ENCODE measurements around the gene SEPTIN2.
A peak's percentile ranks its signal among the peaks of the same experiment; 100 is the strongest.
"Not testable (repeated sequence)": the region's sequence is repeated elsewhere in the genome, so short reads cannot be mapped to it uniquely, and the experiment has no call there.

The SEPTIN2 gene

DNA sequence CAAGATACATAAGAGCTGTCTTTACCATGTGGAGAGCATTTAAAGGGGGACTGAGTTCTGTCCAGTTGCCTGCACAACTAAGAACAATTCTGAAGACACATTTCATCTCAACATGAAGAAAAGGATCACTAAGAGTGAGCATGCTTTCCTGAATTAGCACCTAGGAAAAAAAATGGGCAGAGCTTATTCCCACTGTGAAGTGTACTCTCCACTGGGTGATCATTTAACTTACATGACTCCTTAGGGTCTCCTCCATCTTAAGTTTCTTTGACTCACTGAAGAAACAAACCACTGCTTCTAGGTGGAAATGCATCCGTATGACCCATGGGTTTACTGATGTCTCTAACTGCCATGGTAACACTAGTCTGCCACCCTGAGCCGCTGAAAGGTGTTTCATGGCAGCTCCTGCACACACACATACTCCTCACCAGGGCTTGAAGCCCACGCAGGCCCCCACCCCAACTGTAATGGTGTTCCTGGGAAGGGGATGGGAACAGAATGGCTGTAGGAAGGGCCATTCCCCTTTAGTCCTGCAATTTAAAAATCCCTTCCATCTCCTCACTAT lies 27.3 kb upstream of the SEPTIN2 start:
- DNase-seq: no peak

DNA sequence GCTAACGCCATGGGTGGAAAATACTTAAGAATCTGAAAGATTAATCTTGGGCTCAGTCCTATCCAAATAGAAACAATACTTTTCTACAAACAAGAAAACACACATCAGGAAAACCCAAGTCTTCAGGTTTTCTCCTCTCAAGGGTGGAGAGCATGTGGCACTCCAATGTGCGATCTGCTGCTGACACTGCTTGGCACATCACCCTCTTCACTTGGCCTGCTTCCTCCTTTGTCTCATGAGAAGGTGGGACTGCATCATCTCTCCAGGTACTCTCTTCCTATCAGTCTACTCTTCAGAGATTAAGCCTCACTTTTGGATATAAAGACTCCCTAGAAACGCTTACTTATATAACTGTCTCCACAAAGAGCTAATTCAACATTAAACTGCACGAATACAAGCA lies 26.7 kb upstream of the SEPTIN2 start:
- no peak for DNase-seq

DNA sequence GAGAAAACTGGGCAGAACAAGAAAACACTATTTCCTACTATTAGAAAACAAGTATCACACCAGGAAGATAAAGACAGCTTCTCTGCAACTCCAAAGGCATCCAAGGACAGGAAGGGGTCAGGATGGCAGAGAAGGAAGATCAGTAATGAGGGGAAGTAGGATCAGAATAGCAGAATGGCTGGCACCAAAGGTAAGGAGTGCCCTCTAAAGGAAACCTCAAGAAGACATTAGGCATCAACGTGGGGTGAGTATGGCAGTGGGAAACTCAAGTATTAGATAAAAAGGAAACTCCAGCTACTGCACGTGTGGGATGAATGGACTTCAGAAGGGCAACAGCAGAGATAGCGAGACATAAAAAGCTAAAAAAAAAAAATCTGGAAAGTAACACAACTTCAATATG lies 26.1 kb upstream of the SEPTIN2 start:
- DNase-seq: no peak

DNA sequence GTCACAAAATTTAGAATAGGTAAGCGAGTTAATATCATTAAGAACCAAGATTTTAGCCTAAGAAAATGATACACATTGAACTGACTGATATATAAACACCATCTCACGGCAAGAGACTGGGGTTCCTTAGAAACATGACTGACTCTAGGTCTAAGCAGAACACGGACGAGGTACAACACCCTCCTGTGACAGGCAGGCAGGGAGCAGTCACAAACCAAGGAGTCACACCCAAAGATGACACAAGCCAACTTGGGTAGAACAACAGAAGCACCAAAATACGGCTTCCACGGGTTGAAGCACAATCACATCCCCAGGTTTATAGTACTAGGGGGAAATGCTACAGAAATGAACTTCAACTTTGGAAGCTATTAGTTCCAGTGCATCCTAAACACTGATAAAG lies 24.6 kb upstream of the SEPTIN2 start:
- DNase-seq: no peak

DNA sequence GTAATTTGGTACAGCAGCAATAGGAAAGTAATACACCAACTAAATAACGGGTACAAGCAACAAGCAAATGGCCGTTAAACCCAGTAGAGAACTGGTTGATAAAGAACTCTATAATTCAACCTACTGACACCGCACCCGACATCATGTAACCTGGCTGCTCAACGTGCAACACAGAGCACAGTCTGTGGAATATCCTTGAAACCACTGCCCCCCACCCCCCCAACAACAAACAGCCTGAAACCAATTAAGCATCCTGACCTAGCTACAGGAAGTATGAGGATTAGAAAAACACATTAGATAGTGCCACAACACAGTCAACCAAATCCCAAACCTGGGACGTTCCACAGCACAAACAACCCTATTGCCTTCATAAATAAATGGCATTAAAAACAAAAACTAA lies 23.7 kb upstream of the SEPTIN2 start:
- no peak for DNase-seq

DNA sequence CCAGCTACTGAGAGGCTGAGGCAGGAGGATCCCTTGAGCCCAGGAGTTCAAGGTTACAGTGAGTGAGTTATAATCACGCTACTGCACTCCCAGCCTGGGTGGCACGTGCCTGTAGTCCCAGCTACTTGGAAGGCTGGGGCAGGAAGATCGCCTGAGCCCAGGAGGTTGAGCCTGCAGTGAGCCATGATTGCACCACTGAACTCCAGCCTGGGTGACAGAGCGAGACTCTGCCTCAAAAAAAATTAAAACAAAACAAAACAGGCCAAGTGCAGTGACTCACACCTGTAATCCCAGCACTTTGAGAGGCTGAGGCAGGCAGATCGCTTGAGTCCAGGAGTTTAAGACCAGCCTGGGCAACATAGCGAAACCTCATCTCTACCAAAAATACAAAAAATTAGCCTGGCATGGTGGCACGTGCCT lies 22.3 kb upstream of the SEPTIN2 start:
- not testable (repeated sequence) for DNase-seq

DNA sequence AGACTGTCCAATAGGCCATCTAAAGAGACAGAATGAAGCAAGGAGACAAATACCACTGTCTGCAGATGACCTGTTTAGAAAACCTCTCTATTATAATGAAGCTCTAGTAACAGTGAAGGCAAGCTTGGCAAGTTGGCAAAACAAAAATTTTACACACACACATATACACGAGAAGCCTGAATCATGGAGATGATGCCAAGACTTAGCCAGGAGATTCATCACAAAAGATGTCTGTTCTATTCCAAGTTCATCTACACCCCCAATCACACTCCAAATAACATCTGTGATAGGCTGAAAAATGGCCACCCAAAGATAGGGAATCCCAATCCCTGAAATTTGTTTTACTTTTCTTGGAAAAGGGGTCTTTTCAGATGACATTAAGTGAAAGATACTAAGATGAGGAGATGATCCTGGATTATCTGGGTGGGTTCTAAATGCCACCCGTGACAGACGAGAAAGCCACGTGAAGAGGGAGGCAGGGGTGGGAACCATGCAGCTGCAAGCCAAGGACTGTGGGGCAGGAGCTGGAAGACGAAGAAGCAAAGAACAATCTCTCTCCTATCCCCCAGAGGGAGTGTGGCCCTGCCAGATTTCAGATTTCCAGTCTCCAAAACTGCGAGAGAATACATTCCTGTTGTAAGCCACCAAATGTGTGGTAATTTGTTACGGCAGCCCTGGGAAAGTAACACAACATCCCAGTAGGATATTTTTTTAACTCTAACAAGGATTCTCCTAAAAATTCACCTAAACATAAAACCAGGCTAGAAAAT lies 20.2 kb upstream of the SEPTIN2 start:
- DNase-seq: no peak

DNA sequence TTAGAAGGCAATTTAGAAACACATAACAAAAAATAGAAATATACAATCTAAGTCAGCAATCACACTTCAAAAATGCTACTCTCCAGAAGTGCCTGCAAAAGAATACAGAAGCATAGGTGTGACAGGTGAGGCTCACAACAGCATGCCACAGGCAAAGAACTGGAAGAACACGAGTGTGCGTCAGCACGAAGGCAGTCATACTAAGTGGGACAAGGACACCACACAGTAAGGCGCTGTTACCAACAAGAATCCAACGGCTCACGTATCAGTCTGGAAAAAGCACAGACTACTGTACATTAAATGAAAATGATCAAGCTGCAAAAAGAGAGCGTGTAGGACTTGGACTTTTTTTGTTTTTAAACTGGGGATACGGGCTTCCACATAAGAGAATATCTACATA lies 19.0 kb upstream of the SEPTIN2 start:
- no peak for DNase-seq

DNA sequence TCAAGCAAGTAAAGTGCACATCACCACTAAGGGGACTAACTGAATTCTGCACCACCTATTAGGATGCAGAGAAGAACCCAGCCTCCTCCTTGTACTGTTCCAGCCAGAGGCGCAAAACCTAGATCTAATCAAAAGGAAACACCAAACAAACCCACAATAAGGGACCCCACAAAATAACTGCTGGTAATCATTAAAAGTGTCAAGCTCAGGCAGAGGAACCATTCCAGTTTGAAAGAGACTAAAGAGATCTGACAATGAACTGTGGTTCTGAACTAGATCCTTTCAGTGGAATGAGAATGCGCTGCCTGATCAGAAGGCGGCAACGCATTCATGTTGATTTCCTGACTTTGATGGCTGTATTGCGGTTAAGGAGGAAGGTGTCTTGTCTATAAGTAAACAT lies 17.1 kb upstream of the SEPTIN2 start:
- DNase-seq: no peak

DNA sequence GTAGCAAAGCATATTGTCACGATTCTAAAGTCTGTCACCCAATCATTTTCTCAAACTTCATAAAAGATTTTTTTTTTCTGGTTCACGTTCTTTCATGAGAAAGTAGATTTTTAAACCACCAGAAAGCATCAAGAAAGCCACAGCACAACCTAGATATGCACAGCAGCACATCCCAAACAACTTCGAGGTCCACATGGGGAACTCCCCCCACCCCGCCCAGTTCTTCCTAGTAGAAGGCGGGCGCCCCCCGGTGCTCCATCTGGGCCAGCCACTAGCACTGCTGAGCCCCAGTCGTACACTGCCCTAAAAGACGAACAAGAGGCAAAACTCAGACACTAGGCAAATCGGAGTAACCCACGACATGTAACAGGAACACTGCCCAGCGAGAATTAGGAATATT lies 15.7 kb upstream of the SEPTIN2 start:
- DNase-seq: no peak

DNA sequence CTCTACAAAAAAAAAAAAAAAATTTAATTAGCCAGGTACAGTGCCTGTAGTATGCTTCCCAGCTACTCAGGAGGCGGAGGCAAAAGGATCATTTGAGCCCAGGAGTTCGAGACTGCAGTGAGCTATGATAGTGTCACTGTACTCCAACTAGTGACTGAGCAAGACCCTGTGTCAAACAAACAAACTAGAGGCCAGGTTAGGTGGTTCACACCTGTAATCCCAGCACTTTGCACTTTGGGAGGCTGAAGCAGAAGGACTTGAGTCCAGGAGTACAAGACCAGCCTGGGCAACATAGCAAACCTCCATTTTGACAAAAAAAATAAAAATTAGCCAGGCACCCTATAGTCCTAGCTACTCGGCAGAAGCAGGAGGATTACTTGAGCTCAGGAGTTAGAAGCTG lies 13.6 kb upstream of the SEPTIN2 start:
- DNase-seq: no peak

DNA sequence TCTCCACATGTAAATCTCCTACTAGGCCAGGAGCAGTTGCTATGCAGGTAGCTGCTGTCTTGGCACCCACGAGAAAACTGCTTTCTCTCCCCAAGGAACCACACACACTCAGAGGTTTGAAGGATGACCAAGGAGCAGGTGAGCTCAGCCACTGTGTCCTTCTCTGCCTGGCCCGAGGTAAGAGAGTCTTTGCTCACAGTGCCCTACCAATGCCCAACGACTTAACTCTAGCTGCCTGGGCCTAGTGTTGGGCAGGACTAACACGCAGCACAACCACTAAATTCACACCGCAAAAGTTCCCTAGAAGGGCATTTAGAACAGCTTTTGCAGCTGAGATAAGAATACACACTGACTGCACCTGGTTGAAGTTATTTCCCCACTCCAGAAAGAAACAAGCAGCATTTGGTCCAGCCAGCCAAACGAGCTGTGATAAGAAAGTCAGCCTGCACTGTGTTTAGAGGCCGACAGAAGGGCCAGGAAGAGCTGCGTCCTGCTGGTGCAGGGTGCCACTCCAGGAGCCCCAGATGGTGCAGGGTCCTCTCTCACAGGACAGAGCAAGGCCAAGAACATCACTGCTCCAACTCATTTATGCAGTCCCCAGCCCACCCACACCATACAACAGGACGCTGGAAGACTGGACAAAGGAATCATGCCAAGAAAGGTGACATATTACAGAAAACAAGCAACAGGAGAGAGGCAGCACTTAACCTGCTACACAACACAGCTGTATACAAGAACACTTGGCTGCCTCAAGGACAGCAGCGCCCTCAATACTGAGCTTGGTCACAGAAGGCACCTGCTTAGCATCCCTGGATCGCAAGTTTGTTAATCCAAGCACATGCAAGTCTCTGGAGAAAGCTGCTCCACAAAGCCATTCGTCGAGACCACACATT lies 12.7 kb upstream of the SEPTIN2 start:
- DNase-seq: no peak

DNA sequence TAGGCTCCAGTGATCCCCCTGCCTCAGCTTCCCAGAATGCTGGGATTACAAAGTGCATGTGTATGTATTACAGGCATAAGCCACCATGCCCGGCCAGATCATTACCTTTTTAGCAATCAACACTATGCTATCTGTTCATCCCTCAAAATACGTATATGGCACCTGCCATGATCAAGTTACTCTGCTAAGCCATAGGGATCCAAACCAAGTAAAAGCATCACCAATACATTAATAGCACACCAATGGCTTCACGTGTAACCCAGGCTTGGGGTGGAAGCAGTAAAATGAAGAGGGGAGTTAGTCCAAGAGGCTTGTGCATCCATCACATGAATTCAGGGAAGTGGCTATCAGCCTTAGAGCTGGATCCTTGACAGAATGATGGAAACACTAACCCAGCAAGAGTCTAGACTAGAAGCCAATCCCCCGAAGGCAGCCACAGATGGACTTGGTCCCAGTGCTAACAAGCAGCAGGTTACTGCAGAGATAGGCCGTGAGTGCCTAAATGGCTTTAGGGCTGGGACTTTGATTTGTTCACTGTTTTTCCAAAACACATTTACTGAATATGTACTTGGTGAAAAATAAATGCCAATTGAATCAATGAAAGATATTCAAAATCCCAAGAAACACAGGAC lies 11.6 kb upstream of the SEPTIN2 start:
- DNase-seq: no peak

DNA sequence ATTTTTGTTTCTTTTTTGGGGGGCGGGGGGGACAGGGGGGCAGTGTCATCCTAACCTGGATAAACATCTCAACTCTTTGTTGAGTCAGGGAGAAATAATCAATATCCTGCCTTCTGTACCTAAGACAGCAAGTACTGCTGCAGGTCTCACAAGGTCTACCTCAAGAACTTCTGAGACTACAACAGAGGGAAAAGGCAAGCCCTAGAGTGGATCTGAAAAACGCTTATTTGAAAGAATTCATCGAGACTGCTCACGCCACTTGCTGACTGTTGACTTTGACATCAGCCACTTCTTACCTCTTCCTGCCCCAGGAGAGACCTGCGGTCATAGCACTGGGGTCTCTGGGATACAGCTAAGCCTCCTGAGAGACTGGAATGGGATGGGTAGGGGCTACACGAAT lies 8.7 kb upstream of the SEPTIN2 start:
- no peak for DNase-seq

DNA sequence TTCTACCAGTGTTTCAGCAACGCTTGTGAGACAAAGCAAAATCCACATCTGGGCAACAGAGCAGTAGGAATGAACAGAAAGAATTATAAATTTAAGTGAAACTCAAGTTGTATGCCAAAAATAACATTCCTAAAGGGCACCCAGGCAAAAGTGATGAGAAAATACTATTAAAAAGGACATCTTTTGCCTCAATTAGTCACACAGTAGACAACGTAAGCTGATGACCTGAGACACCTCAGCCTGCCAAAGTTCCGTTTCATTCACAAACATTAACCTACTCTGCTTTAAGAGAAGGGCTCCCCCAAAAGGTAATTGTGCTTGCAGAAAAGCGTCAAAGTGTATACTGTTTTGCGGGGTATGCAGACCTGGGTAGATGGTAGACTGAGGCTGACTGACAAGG lies 7.5 kb upstream of the SEPTIN2 start:
- no peak for DNase-seq

DNA sequence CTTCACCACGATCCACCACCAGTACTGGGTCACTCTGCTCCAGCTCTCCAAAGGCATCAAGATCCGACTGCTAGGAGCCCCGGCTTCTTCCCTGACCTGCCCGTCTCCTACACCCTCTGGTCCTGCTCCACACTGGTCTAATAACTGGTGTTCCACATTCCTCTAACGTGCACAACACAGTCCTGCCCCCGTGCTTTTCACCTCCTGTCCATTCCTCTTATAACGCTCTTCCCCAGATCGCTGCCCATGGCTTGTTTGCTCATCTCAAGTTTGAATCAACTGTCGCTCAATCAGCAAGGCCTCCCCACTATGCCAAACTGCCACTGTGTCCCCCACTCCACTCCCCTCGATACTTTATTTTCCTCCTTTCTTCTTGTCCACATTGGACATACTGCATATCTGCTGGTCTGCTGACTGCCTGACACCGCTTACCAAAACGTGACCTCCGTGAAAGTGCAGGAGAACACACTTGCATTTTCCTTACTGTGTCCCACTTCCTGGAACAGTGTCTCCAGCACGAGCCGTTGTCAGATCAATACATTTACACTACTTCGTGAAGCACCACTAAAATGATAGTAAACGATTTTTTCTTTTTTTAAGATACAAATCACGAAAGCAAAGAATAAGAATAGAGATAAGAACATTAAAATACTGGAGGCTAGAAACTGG lies 6.8 kb upstream of the SEPTIN2 start:
- DNase-seq: no peak

DNA sequence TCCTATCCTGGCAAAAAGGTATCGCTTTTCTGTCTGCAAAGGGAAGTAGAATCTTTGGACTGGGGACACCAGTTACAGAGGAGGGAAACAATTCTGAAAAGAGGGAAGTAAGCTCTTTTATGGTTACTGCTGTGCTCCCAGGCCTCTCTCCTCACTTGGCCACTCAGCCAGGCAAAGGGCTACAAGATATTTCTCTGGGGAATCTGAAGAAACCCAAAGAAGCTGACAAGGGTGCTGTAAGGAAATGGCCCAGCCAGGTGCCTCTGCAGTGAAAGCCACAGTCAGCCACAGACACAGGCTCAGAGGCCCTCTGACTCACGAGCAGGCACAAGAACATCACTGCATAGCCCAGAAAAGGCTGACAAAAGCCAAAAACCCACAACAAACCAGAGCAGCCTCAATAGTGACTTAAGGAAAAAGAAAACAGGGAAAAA lies 6.0 kb upstream of the SEPTIN2 start:
- DNase-seq: peak; percentile 77 to 83

DNA sequence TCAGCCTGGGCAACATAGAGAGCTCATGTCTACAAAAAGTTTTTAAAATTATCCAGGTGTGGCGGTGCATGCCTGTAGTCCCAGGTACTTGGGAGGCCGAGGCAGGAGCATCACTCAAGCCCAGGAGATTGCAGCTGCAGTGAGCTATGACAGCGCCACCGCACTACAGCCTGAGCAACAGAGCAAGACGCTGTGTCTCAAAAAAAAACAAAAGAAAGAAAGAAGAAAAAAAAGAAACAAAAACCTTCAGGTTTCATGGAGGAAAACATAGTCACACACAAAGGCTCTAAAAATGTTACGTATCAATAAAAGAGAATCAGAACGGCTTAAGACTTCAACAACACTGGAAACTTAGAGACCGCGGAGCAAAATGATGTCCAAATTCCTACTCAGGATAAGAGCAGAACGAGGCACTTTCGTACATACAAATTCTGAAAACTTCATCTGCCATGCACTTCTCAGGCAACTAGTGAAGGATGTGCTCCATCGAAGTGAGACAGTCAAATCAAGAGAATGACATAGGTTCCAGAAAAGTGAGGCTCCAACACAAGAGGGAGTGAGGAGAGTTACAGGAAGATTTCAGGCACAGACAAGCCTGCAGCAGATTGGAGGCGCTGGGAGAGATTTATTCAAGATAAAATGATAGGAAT lies 4.7 kb upstream of the SEPTIN2 start:
- no peak for DNase-seq

DNA sequence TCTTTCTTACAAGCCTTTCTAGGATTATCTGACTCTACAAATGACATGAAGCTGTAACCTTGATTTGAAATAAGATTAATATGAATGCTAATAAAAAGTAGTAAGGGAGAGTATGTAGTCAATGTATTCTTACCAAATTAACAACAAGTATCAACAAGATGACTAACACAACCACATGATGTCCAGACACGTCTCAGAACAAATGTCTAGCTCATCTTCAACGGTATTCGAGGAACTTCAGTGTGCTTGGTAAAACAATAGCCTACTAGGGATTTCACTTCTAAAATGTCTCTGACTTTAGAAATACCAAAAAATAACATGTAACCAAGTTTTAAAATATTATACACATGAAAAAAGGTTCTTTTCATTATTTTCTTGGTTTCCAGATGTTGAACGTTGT lies 3.6 kb upstream of the SEPTIN2 start:
- DNase-seq: no peak

DNA sequence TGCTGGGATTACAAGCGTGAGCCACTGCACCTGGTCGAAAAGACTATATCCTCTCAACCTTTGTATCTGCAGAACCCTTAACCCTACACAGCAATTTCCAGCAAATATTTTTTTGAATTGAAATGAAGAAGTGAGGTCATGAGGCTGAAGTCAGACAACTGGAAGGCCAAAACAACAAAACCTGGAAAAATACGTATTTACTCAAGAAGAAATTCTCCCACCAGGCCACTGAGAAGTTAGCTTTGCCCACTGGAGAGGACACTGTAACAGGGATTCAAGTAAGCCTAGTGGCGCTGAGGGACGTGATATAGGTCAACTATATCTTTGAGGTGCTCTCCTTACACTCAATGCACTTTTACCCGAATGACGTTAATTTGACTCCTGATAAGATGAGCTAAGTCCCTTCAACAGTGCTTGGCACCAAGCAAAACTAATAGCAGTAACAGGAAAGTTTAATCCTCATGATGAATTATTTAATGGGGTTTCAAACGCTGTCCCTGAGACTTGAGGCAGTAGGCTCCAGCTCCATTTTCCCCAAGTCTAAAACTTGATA lies 2.1 kb upstream of the SEPTIN2 start:
- no peak for DNase-seq

DNA sequence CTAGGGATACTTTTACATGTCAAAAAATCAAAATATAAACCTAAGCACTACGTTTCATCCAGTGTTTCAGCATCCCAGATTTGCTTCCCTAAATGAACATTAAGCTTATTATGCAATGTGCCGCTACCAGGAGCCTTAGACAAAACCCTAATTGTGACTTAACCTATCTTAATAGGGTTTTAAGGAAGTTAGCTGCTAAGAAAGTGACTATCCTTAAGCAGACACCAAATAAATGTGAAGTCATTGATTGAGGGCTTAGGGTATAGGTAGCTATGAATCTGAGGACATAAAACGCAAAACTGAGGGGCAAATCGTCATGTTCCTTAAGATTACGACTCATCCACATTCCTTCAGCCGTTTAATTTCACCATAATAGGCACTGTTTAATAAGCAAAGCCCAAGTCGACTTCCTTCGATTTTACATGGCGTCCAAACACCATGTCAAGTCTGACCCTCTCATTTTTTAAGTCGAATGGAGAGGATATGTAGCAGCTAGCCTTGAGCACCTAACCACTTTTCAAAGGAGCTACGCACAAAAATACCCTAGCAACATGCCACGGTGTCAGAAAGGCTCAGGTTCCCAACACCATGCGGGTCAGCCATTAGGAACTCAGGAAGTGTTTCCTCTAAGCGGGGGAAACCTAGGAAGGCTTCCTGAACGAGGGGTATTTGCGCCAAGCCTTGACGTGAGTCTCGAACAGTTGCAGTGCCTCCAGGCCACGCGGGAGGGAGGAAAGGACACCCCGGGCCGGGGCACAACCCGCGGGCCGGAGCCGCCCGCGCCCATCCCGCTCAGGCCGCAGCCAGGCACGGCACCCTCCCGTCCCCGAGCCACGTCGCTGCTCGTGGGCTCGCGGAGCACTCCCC lies 1.3 kb upstream of the SEPTIN2 start:
- DNase-seq: peak; percentile 5 to 21
